HS-27A (cell line): ENCODE results near the gene ITCH.
"Not testable (repeated sequence)": the region's sequence is repeated elsewhere in the genome, so short reads cannot be mapped to it uniquely, and the experiment has no call there.

Experiments
- DNase-seq: peaks from one replicate; pipeline ENCODE4 v3.0.0-alpha.2; 2012; ENCODE audit warnings: low read depth, missing footprints

Gene ITCH

DNA sequence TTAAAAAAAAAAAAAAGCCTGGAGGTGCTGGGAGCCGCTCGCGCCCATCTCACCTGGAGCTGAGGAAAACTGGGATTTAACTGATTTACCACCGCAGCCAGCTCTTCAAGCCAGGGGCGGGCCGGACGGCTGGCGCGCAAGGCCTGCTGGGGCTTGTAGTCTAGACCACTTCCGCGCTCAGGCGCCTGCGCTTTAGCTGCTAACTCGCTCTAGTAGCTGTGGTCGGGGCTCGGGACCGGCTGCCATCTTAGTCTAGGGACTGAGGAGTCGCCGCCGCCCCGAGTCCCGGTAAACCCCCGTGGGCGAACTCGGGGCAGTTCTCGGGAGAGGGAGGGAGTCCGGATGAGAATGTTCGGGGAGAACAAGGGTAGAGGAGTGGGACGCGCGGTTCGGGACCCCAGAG, at the start of gene ITCH:
Gene ITCH (plus strand): TSS at position 212 of the 403 bp plus-strand sequence. CDS start 30,539 bp downstream, outside the sequence.
- DNase-seq = peak; percentile 86

DNA sequence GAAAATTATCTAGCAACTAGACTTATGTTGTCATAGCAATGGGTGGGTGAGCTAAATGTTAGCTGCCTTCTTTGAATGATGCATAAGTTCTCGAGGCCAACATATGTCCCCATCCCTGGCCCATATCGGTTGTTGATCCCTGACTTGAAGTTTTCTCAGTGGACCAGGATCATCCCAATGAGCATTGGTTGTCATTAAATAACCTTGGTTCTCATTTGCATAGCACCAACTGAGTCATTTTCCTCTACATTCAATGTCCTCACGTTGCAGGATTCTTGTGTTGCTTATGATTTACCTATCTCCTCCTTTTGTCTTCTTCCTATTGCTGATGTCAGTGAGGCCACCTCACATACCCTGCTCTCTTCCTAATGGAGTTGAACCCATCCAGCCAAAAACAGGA, 47.8 kb upstream of the ITCH start:
- no peak for DNase-seq

DNA sequence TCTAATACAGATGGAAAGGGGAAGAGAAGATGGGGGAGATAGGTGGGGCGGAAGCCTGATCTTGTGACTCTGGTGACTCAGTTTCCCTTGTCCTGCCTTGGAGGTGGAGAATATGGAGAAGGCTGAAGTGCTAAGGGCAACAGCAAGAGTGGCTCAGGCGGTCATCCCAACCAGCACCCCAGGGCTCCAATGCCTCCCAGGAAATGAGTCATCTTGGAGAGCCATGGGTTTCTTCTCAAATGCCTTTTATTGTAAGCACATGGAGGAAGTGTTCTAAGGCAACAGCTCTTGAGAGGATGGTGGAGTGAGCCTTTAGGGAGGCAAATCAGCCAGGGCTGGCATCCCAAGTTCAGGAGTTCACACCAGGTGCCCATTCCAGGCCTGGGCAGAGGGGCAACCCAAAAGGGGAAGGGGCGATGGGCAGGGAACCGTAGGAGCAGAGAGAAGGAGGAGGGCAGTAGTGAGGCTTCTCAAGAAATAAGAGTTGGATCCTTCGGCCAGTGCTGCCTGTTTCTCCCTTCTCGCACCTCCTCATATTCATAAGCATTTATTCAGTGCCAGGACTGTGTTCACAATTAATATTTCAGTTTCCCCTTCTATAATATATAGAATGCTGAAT, 46.8 kb upstream of the ITCH start:
- DNase-seq = peak; percentile 45

DNA sequence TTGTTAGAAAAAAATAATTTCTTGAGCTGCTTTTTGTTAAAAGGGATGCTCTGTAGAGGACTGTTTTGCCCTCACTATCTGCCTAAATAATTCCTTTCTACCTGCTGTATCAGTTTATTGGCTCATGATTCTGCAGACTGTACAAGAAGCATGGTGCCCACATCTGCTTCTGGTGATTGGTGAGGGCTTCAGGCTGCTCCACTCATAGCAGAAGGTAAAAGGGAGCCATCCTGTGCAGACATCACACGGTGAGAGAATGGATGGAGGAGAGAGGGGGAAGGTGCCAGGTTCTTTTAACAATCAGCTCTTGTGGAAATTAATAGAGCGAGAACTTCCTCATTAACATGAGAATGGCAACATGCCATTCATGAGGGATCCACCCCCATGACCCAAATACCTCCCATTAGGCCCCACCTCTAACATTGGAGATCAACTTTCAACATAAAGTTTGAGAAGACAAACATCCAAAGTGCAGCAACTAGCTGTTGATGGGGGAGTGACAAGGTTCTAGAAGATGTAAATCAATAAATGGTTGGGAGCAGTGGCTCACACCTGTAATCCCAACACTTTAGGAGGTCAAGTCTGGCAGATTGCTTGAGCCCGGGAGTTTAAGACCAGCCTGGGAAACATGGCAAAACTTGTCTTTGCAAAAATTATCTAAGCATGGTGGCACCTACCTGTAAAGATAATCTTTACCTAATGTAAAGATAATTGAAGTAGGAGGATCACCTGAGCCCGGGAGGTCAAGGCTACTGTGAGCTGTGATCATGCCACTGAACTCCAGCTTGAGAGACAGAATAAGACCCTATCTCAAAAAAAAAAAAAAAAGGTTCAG, 44.2 kb upstream of the ITCH start:
- no peak for DNase-seq

DNA sequence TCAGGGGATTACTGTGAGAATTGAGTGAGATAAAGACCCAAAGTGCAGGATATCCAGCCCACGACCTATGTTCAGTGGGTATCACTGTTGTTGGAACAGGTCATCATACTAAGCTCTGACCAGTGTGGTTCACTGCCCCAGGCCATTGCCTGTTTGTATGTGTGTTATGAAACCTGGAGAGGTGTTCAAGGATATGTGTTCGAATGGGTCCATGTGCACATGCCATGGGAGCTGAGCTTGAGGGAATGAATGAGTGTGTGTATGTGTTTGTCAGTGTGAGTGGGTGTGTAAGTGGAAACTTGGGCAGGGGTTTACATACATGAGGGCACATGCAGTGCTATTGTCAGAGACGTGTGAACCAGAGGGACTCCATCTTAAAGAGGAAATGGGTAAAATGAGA, 42.2 kb upstream of the ITCH start:
- DNase-seq = no peak

DNA sequence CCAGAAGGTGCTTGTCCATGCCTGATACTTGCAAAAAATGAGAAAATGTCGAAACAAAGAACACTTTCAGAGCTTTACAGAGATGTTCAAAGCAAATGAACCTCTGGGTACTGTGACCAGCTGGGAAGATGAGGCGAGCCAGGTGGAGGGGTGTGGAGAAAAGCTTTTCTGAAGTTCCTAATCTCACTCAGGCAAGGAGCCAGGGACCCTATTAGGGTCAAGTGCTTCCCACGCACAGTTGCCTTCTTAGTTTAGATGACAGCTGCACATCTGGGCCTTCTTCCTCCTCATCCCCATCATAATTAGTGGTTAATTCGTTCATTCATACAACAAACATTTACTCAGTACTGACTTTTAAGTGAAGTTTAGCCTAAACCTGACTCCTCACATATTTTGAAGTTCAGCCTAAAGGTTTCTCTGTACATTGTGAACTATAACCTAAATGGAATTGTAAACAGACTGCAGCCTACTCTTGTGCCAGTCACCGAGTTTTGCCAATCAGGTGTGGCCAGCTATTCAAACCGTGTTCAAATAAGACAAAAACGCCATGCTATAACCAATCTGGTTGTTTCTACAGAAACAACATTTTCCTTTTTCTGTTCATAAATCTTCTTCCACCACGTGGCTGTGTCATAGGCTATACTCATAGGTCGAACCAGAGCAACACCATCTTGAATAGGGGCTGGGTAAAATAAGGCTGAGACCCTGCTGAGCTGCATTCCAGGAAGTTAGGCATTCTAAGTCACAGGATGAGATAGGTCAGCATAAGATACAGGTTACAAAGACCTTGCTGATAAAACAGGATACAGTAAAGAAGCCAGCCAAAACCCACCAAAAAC, 40.6 kb upstream of the ITCH start:
- no peak for DNase-seq

DNA sequence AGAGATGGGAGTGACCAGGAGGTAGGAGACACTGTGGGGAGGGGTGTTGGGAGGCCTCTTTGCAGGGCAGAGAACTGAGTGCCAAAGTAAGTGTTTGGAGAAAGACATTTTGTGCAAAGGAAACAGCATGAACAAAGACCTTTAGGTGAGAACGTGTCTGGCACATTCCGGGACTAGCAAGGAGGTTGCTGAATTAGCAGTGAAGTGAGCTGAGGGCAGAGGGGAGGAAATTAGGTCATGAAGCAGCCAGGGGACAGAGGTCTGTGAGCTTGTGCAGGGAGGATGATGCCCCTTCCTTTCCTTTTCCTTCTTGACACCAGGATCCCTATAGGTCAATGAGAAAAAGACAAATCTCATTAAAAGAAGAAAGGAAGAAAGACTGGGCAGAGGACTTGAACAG, 38.5 kb upstream of the ITCH start:
- no peak for DNase-seq

DNA sequence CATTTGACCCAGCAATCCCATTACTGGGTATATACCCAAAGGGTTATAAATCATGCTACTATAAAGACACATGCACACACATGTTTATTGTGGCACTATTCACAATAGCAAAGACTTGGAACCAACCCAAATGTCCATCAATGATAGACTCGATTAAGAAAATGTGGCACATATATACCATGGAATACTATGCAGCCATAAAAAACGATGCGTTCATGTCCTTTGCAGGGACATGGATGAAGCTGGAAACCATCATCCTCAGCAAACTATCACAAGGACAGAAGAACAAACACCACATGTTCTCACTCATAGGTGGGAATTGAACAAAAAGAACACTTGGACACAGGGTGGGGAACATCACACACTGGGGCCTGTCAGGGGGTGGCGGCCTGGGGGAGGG, 34.9 kb upstream of the ITCH start:
- DNase-seq = not testable (repeated sequence)

DNA sequence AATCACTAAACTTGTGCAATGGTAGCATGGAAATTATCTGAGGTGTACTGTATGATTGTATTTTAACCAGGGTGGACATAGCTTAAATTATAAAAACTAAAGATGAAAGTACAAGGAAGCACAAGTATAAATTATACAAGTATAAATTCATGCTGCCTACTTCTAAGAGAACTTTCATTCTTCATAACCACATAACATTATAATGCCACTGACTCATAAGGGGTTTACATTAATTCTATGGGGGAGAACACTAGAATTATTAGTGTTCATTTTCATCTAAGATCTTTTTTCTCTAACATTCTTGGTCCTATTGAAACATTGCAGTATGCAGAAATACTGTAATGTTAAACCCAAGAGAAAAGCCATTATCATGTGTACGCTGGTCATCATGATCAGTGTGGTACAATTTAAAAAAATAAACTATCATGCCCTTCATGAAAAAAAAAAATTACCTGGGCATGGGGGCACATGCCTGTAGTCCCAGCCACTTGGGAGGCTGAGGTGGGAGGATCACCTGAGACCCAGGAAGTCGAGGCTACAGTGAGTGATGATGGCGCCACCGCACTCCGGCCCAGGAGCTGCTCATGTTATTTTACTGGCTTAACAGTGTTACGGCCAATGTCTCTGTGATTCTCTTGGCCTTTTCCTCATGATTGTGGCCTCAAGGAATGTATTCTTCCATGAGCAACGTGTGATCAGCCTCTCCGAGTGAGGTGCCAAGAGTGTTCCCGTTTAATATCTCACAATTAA, 34.0 kb upstream of the ITCH start:
- no peak for DNase-seq

DNA sequence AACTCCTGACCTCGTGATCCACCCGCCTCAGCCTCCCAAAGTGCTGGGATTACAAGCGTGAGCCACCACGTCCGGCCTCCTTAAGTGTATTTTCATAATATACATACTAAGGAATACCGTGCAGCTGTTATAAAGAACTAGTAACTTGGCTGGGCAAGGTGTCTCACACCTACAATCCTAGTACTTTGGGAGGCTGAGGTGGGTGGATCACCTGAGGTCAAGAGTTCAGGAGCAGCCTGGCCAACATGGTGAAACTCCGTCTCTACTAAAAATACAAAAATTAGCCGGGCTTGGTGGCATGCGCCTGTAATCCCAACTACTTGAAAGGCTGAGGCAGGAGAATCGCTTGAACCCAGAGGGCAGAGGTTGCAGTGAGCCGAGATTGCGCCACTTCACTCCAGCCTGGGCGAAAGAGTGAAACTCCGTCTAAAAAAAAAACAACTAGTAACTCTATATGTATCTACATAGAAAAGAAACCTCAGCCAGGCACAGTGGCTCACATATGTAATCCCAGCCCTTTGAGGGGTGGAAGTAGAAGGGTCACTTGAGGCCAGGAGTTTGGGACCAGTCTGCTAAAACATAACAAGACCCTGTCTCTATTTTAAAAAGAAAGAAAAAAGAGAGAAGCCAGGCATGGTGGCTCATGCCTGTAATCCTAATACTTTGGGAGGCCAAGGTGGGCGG, 32.1 kb upstream of the ITCH start:
- DNase-seq = not testable (repeated sequence)

DNA sequence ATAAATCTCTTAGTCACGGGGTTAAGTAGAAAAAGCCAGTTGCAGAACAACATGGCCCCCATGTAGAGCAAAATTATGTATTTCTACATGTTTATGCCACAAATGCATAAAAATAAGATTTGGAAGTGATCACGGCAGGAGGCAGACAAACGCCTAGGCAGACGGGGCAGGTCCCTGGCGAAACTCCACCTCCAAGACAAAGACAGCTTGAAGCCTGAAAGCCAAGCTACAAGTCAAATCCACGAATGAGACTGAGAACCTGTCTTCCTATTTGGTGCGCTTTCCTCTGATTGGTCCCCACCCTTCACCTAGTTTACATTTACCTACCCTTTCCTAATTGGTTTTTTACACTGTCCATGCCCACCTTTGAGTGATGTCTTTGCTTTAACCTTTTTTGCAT, 31.2 kb upstream of the ITCH start:
- DNase-seq = no peak

DNA sequence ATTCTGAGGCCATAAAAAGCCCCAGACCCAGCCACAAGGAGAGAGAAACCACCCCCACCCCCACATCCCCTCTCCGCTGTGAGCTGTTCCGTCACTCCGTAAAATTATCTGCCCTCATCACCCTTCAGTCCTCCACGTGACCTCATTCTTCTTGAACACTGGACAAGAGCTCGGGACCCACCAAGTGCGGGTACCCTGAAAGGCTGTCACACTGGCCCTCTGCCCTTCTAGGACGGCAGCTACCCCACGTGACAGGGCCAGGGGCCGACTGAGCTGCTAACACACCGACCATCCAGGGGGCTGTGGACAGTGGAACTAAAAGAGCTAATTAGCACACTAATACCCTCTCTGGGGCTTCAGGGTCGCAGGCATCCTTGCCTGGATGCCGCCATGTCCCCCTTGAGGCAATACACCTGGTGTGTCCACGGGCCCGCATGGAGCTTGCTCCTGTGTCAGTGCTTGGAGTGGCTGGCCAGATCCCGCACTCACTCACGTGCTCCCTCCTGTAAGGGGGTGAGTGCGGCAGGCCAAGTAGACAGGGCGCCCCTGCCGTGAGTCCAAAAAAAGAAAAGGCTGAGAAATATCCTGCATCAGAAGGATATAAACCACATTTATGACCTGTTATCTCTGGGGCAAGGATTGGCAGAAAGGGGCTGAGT, 30.7 kb upstream of the ITCH start:
- no peak for DNase-seq

DNA sequence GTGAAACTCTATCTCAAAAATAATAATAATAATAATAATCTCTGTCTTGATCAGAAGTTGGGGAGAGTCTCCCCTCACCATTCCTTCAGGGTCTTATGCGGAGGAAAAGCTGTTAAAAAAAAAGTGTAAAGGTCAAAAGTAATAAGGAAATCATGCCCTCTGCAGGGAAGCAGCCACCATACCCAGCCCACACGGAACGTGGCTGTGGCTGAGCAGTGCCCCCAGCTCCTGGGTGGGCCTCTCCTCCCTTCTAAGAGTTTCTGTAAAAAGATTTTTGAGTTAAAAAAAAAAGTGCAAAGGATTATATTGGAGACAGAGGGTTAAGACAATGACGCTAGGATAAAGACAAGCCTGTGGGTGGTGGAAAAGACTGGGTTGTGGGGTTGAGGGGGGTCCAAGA, 29.3 kb upstream of the ITCH start:
- DNase-seq = no peak

DNA sequence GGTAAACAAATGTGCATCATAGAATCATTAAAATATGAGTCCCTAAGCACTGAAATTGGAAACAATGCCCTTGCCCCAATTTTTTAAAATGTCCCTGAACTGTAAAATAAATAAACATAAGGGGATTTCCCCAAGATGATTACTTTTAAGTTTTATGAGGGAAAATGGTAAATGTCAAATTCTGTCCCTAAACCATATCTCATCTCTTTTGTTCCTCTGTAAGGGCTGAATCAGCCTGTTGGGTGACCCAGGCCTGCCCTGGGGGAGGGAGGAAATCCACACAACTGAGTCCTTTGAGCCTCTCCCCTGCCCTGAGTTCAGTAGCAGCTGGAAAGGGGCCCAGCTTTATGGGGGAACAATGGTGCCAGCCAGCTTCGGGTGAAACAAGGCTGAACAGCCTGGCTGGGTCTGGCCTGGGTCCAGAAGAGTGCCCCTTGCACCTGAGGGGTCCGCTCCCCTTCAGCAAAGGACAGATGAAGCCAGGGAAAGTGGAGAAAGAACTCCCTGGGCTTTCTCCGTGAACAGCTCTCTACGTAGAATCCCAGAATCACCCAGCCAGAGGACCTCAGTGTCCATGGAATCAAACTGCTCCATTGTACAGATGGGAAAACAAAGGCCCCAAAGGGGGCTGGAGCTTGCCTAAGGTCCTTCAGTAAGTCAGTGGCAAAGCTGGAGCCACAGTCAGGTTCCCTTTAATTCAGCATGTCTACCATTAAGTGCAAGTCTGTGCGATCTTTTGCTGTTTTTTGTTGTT, 28.2 kb upstream of the ITCH start:
- DNase-seq = no peak

DNA sequence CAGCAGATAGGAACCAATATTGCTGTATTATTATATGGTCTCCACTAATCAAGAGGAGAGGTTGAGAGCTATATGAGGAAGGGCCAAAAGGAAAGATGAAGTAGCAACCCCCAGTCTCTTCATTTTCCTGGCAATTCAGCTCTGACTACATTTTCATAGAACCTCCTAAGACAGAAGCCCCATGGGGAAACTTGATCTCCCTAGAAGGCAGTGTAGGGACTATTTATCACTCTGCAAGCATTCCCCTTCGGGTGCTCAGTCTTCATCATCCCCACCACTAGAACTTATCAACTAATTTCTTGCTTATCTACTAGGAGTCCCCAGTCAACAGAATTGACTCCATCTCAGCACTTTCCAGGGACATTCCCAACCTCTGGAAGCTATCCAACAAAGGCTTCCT, 25.5 kb upstream of the ITCH start:
- DNase-seq = no peak

DNA sequence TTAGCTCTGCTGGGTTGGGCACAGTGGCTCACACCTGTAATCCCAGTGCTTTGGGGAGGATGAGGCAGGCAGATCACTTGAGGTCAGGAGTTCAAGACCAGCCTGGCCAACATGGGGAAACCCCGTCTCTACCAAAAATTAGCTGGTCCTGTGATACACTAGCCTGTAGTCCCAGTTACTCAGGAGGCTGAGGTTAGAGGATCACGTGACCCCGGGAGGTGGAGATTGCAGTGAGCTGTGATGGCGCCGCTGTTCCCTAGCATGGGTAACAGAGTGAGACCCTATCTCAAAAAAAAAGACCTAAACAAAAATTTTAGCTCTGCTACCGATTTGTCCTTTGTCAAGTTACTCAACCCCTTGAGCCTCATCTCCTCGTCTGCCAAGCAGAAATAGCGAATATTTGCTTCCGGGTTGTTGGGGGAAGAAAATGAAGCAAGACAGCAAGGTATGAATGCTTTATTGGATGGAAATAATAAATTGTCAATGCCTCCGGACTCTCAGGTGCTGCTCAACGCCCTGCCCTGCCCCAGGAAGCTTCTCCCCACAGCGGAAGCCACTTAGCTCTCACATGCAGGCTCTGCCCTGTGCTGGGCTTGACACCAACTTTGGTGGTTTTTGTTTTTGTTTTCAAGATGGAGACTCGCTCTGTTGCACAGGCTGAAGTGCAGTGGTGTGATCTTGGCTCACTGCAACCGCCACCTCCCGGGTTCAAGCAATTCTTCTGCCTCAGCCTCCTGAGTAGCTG, 24.9 kb upstream of the ITCH start:
- no peak for DNase-seq

DNA sequence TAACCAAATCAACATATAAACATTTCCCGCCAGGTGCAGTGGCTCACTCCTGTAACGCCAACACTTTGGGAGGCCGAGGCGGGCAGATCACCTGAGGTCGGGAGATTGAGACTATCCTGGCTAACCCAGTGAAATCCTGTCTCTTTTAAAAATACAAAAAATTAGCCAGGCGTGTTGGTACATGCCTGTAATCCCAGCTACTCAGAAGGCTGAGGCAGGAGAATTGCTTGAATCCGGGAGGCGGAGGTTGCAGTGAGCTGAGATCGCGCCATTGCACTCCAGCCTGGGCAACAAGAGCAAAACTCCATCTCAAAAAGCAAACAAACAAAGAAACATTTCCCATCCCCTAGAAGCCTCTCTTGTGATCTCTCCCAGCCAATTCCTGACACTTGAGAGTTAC, 22.3 kb upstream of the ITCH start:
- not testable (repeated sequence) for DNase-seq

DNA sequence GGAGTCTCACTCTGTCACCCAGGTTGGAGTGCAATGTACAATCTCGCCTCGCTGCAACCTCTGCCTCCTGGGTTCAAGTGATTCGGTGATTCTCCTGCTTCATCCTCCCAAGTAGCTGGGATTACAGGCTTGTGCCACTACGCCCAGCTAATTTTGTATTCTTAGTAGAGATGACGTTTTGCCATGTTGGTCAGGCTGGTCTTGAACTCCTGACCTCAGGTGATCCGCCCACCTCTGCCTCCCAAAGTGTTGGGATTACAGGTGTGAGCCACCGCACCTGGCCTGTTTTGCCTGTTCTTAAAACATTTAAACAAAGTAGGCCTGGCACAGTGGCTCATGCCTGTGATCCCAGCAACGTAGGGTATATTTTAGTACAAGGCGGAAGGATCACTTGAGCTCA, 21.9 kb upstream of the ITCH start:
- not testable (repeated sequence) for DNase-seq

DNA sequence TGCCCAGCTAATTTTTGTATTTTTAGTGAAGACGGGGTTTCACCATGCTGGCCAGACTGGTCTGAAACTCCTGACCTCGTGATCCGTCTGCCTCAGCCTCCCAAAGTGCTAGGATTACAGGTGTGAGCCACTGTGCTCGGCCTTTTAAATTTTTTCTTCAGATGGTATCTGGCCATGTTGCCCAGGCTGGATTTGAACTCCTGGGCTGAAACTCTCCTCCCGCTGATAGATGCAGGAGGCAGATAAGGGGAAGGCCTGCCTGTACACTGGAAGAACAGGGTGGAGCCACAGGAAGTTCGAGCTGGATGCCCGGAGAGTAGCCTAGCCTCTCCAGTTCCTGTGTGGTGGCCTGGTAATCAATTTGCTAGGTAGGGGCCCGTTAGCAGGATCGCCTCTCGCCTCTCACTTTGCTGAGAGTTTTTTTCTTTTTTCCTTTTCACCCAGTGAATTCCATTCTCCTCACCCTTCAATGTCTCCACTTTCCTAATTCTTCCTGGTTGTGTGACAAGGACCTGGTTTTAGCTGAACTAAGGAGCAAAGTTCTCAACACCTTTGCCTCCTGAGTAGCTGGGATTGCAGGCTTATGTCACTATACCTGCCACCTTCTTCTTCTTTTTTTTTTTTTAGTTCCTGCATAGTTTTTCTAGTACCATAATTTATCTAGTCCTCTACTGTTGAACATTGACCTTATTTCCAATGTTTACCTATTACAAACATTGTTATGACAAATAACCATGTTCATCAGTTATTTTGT, 19.4 kb upstream of the ITCH start:
- no peak for DNase-seq
